ENCODE measurements around the gene ARHGEF7. TPM values are rescaled to one million over a fixed set of nuclear protein-coding genes. Genes with fewer than 3 reads are reported as not detected.

Gene ARHGEF7
- total RNA-seq, 2 donors from 2014 or later = 49.5 to 53.5 TPM

DNA sequence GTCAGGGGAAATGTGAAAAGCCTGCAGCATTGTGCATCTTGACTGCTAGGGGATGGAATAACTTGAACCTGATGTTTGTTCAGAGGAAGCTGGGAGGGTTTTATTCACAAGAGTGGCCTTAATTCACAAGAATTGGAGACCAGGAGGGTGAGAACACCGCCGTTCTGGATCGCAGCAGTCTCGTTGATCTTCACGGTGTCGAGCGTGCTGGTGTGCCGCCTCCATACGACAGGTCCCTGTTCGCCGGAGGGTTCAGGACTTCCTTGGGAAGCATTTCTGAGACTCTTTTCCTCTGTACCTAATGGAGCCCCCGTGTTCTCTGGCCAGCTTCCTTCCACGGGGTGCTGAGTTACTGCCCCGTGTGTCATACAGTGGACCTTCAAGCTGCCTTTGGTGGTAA is 66.9 kb downstream of the ARHGEF7 start:
- WGBS, 2 experiments (ENCODE audit: insufficient coverage in 1 of 2, insufficient read length in 1 of 2) = 96 to 98% methylated on average over 14 of the region's 14 CpGs
- no peak overlapping the region for H3K9ac ChIP-seq (ENCODE audit: extremely low read depth, low read length, poor library complexity, severe bottlenecking)
- TF ChIP-seq, protein P1, sequence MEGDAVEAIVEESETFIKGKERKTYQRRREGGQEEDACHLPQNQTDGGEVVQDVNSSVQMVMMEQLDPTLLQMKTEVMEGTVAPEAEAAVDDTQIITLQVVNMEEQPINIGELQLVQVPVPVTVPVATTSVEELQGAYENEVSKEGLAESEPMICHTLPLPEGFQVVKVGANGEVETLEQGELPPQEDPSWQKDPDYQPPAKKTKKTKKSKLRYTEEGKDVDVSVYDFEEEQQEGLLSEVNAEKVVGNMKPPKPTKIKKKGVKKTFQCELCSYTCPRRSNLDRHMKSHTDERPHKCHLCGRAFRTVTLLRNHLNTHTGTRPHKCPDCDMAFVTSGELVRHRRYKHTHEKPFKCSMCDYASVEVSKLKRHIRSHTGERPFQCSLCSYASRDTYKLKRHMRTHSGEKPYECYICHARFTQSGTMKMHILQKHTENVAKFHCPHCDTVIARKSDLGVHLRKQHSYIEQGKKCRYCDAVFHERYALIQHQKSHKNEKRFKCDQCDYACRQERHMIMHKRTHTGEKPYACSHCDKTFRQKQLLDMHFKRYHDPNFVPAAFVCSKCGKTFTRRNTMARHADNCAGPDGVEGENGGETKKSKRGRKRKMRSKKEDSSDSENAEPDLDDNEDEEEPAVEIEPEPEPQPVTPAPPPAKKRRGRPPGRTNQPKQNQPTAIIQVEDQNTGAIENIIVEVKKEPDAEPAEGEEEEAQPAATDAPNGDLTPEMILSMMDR (conservative IDR thresholded peaks at IDR 0.05) = no peak

DNA sequence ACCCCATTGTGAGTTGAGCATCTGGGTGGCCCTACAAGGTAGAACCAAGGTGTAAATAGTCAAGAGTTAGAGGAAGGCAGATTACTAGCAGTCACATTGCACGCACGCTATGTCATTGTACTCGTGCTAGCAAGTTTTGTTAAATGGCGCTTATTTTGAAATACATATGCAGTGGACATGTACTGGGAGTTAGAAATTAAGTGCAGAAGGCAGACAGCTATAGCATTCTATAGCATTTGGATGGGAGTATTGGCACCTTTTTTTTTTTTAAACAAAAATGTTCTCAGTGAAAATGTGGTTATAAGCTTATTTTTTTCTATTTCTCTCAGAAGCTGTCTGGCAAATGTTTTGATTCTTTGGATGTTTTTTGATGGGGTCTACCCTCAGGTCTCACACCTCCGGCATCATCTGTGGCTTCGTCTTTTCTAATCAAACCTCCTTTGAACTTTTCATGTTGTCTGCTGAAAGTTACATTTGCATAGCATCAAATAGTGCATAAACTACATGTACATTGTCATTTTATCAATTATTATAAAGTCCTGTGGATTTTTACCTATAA is 68.1 kb downstream of the ARHGEF7 start:
- H3K4me1 Mint-ChIP-seq = peaks cover 14% of the 10 kb centered on the region
- WGBS, 2 experiments (ENCODE audit: insufficient coverage in 1 of 2, insufficient read length in 1 of 2) = 96 to 100% methylated on average over 4 to 6 of the region's 6 CpGs
- no peak overlapping the region for H3K27ac Mint-ChIP-seq
- H3K4me3 ChIP-seq (ENCODE audit: low read length) = no peak overlapping the region
- no peak overlapping the region for H3K27ac ChIP-seq (ENCODE audit: low read depth, low read length)
- no peak for DNase-seq
- no peaks in the 10 kb centered on the region for H3K27me3 ChIP-seq (ENCODE audit: control insufficient read depth, insufficient read depth, low read length, poor library complexity, severe bottlenecking)
- H3K9ac ChIP-seq (ENCODE audit: extremely low read depth, low read length, poor library complexity, severe bottlenecking) = no peak overlapping the region
- peaks cover 4% of the 10 kb centered on the region for H3K36me3 ChIP-seq (ENCODE audit: control insufficient read depth, insufficient read depth, low read length)
- H3K36me3 Mint-ChIP-seq (ENCODE audit: low read depth) = peaks cover under 1% of the 10 kb centered on the region
- H3K9me3 ChIP-seq (ENCODE audit: control insufficient read depth, low read length) = no peaks in the 10 kb centered on the region
- H3K4me1 ChIP-seq (ENCODE audit: control insufficient read depth, insufficient read depth, low read length) = no peaks in the 10 kb centered on the region
- H3K9me3 Mint-ChIP-seq = no peaks in the 10 kb centered on the region
- no peaks in the 10 kb centered on the region for H3K27me3 Mint-ChIP-seq (ENCODE audit: insufficient read depth)
- TF ChIP-seq, protein P1 (conservative IDR thresholded peaks at IDR 0.05) = no peak
- no peak overlapping the region for H3K4me3 Mint-ChIP-seq

More for the DNA sequence above, 66.9 kb downstream of the ARHGEF7 start:
- H3K36me3 ChIP-seq (ENCODE audit: control insufficient read depth, insufficient read depth, low read length) = peaks cover 10% of the 10 kb centered on the region
- H3K27me3 ChIP-seq (ENCODE audit: control insufficient read depth, insufficient read depth, low read length, poor library complexity, severe bottlenecking) = no peaks in the 10 kb centered on the region
- Mint-ChIP-seq H3K4me1 (peaks cover 7% of the 10 kb centered on the region), H3K27ac (no peak overlapping the region), H3K9me3 (no peaks in the 10 kb centered on the region), H3K4me3 (no peak overlapping the region), H3K27me3 (ENCODE audit: insufficient read depth) (no peaks in the 10 kb centered on the region), H3K36me3 (ENCODE audit: low read depth) (peaks cover 4% of the 10 kb centered on the region)
- H3K4me1 ChIP-seq (ENCODE audit: control insufficient read depth, insufficient read depth, low read length) = no peaks in the 10 kb centered on the region
- DNase-seq = no peak
- no peak overlapping the region for H3K4me3 ChIP-seq (ENCODE audit: low read length)
- no peak overlapping the region for H3K27ac ChIP-seq (ENCODE audit: low read depth, low read length)
- H3K9me3 ChIP-seq (ENCODE audit: control insufficient read depth, low read length) = no peaks in the 10 kb centered on the region

DNA sequence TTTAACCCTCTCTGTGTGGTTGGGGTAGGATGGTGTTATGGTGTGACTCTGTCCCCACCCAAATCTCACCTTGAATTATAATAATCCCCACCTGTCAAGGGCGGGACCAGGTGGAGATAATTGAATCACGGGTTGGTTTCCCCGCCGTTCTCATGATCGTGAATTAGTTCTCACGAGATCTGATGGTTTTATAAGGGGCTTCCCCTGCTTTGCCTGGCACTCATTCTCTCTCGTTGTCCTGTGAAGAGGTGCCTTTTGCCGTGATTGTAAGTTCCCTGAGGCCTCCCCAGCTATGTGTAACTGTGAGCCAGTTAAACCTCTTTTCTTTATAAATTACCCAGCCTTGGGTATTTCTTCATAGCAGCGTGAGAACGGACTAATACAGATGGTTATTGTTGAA is 68.8 kb downstream of the ARHGEF7 start:
- H3K9me3 ChIP-seq (ENCODE audit: control insufficient read depth, low read length) = no peaks in the 10 kb centered on the region
- no peaks in the 10 kb centered on the region for H3K27me3 ChIP-seq (ENCODE audit: control insufficient read depth, insufficient read depth, low read length, poor library complexity, severe bottlenecking)
- TF ChIP-seq, protein P1 (conservative IDR thresholded peaks at IDR 0.05) = no peak
- no peak for DNase-seq
- Mint-ChIP-seq H3K4me1 (peaks cover 17% of the 10 kb centered on the region), H3K9me3 (peaks cover 2% of the 10 kb centered on the region), H3K27ac (no peak overlapping the region), H3K27me3 (ENCODE audit: insufficient read depth) (no peaks in the 10 kb centered on the region), H3K4me3 (no peak overlapping the region), H3K36me3 (ENCODE audit: low read depth) (peaks cover 9% of the 10 kb centered on the region)
- H3K9ac ChIP-seq (ENCODE audit: extremely low read depth, low read length, poor library complexity, severe bottlenecking) = no peak overlapping the region
- peaks cover 4% of the 10 kb centered on the region for H3K36me3 ChIP-seq (ENCODE audit: control insufficient read depth, insufficient read depth, low read length)
- H3K27ac ChIP-seq (ENCODE audit: low read depth, low read length) = no peak overlapping the region
- WGBS, 2 experiments (ENCODE audit: insufficient coverage in 1 of 2, insufficient read length in 1 of 2) = 95 to 96% methylated on average over 9 to 10 of the region's 10 CpGs
- no peak overlapping the region for H3K4me3 ChIP-seq (ENCODE audit: low read length)
- no peaks in the 10 kb centered on the region for H3K4me1 ChIP-seq (ENCODE audit: control insufficient read depth, insufficient read depth, low read length)
